ENCODE results near the gene GLI1.
"Not testable (repeated sequence)": the region's sequence is repeated elsewhere in the genome, so short reads cannot be mapped to it uniquely, and the experiment has no call there.

DNA sequence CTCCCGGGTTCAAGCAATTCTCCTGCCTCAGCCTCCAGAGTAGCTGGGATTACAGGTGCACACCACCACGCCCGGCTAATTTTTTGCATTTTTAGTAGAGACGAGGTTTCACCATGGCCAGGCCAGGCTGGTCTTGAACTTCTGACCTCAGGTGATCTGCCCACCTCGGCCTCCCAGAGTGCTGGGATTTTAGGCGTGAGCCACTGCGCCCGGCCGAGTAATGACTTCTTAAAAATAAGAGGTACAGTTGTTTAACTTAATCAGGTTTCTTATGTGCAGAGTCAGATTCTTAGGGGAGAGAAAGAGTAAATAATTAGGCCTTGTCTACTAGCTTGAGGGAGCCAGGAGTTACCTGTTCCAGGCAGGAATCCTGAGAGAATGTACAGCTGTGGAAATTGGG lies 54.7 kb downstream of the GLI1 start:
- not testable (repeated sequence) for TF ChIP-seq POLR2A (IDR thresholded peaks at IDR 0.05)
- TF ChIP-seq, protein P1, sequence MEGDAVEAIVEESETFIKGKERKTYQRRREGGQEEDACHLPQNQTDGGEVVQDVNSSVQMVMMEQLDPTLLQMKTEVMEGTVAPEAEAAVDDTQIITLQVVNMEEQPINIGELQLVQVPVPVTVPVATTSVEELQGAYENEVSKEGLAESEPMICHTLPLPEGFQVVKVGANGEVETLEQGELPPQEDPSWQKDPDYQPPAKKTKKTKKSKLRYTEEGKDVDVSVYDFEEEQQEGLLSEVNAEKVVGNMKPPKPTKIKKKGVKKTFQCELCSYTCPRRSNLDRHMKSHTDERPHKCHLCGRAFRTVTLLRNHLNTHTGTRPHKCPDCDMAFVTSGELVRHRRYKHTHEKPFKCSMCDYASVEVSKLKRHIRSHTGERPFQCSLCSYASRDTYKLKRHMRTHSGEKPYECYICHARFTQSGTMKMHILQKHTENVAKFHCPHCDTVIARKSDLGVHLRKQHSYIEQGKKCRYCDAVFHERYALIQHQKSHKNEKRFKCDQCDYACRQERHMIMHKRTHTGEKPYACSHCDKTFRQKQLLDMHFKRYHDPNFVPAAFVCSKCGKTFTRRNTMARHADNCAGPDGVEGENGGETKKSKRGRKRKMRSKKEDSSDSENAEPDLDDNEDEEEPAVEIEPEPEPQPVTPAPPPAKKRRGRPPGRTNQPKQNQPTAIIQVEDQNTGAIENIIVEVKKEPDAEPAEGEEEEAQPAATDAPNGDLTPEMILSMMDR (IDR thresholded peaks at IDR 0.05) = not testable (repeated sequence)

Data from esophagus squamous epithelium (tissue), 4 donors.